Ectodermal cell (in vitro differentiated cells): ENCODE measurements around the gene POLR2M.

Source experiments
- H3K27ac ChIP-seq: 2 replicates; pipeline ENCODE4 v1.7.0; 2013; ENCODE audit warnings: mild to moderate bottlenecking, low read depth, low read length; ENCODE audit not compliant: insufficient read depth, poor library complexity, severe bottlenecking
- H3K27me3 ChIP-seq: 2 replicates; pipeline ENCODE4 v1.7.0; 2013; ENCODE audit warnings: mild to moderate bottlenecking, low read length; ENCODE audit not compliant: insufficient read depth, control insufficient read depth, poor library complexity, severe bottlenecking
- H3K36me3 ChIP-seq: one replicate; pipeline ENCODE4 v1.7.0; 2013; ENCODE audit warnings: low read length; ENCODE audit not compliant: control insufficient read depth, insufficient read depth
- H3K4me1 ChIP-seq: one replicate; pipeline ENCODE4 v1.7.0; 2013; ENCODE audit warnings: low read length; ENCODE audit not compliant: control insufficient read depth, insufficient read depth
- H3K4me3 ChIP-seq: 2 replicates; pipeline ENCODE4 v1.7.0; 2013; ENCODE audit warnings: low read depth, low read length, control low read depth; ENCODE audit not compliant: insufficient read depth
- H3K9me3 ChIP-seq: 2 replicates; pipeline ENCODE4 v1.7.0; 2013; ENCODE audit warnings: mild to moderate bottlenecking, low read length, moderate library complexity; ENCODE audit not compliant: control insufficient read depth
- WGBS, 2 experiments: methylation state at CpG; one replicate each; pipeline ENCODE4 v1.1.7; 2013; ENCODE audit warnings: missing lambda C conversion rate in 2 of 2; 5-methylcytosine and 5-hydroxymethylcytosine counted together

The POLR2M gene

DNA sequence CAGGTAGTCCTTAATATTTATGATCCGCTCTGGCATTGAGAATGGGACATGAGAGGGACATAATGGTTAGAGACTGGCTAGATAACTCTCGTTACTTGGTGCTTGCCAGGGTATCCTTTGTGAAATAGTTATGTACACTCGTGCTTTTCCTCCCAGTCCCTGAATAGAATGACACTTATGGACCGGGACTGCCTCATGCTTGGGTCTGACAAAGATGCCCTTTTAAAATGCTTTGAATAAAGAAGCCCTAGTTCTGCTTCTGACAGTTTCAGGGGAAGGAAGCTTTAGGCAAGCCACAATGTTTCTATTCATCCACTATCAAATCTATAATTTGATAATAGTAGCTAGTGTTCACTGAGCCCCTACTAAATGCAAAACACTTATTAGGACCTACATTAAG is 29.4 kb downstream of the POLR2M start:
- H3K27ac ChIP-seq: no peak overlapping the region
- H3K4me3 ChIP-seq: no peak overlapping the region
- no peaks in the 10 kb centered on the region for H3K27me3 ChIP-seq
- H3K36me3 ChIP-seq: no peaks in the 10 kb centered on the region
- no peaks in the 10 kb centered on the region for H3K9me3 ChIP-seq
- WGBS, 2 experiments: 92 to 96% methylated on average over 4 of the region's 4 CpGs
- H3K4me1 ChIP-seq: no peaks in the 10 kb centered on the region

DNA sequence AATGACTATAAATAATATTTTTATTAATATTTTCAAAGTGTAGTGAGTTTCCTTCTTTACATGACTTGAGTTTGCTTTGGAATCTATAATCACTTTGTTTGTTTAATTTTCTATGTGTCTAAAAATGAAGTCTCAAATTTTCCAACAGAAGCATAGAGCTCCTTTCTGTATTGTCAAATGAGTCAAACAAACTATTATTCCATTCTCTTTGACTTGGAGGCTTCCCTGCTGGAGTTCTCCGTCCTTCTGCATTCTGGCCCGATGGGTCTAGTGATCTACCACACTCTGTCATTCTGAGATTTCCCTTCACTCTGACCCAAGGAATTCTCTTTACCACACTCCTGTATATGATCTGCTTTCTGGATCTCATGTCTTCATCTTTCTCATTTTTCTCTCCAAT is 30.1 kb downstream of the POLR2M start:
- H3K4me3 ChIP-seq: no peak overlapping the region
- H3K9me3 ChIP-seq: no peaks in the 10 kb centered on the region
- H3K27ac ChIP-seq: no peak overlapping the region
- no peaks in the 10 kb centered on the region for H3K27me3 ChIP-seq
- no peaks in the 10 kb centered on the region for H3K4me1 ChIP-seq
- H3K36me3 ChIP-seq: no peaks in the 10 kb centered on the region
- WGBS, 2 experiments: 94 to 96% methylated on average over 2 of the region's 2 CpGs

DNA sequence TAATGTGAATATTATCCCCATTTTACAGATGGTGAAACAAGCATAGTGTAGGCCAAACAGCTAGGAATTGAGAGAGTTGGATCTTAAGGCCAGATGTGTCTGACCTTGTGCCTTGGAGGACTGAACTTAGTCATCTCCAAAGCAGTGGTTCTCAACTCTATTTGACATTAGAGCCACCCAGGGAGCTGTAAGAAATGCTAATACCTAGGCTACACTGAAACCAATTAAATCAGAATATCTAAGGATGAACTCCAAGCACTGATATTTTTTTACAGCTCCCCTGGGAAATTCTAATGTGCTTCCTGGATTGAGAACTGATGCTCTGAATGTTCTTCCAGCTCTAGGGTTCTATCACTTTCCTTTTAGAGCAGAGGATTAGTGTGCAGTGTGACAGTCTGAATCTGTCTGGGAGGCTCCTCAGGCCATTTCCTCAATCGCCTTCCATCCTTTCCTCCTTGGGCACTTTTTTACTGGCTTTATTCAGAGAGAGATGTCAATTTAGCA is 32.3 kb downstream of the POLR2M start:
- Histone ChIP-seq H3K4me3 (no peak overlapping the region), H3K9me3 (no peaks in the 10 kb centered on the region), H3K4me1 (no peaks in the 10 kb centered on the region), H3K27ac (no peak overlapping the region), H3K27me3 (no peaks in the 10 kb centered on the region), H3K36me3 (no peaks in the 10 kb centered on the region)
- 90 to 100% methylated on average over 1 of the region's 1 CpG for WGBS, 2 experiments

DNA sequence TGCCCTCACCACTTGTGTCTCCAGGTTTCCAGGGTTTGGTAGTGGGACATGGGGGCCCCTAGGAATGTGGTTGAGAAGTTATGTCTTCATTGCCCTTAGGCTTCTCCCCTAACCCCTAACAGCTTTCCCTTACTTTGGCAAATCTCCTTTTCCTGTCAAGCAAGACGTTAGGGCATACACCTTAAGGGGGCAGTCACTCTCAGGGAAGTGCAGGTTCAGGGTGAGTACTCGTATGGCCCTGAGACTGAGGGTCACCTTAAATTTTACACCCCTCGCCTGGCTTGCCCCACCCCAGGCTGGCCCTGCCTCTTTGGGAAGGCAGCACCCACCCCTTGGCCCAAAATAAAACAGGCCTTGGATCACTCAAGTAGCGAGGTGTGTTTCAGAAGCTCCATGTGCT is 33.5 kb downstream of the POLR2M start:
- Histone ChIP-seq H3K27ac (no peak overlapping the region), H3K27me3 (no peaks in the 10 kb centered on the region), H3K4me3 (no peak overlapping the region), H3K9me3 (no peaks in the 10 kb centered on the region), H3K4me1 (no peaks in the 10 kb centered on the region), H3K36me3 (no peaks in the 10 kb centered on the region)
- 63 to 69% methylated on average over 4 of the region's 4 CpGs for WGBS, 2 experiments

DNA sequence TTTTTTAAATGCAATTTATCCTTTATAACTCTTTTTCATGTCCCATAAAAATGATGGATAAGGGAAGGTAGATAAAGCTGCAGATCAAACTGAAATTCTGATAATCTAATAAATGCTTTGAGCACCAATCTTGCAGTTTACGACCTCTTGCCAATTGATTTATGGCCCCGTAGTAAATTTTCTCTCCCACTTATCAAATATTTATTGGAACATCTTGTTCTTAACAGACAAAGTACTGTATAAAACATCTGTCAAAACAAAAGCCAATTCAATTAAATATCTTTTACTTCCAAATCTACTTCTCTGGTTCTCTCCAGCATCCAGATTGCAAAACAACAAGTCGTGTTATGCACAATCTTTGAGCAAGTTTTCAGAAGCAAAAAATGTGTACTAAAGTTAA is 34.6 kb downstream of the POLR2M start:
- no peaks in the 10 kb centered on the region for H3K4me1 ChIP-seq
- no peak overlapping the region for H3K4me3 ChIP-seq
- WGBS, 2 experiments: 88 to 94% methylated on average over 3 of the region's 3 CpGs
- no peaks in the 10 kb centered on the region for H3K36me3 ChIP-seq
- H3K27ac ChIP-seq: no peak overlapping the region
- H3K27me3 ChIP-seq: no peaks in the 10 kb centered on the region
- no peaks in the 10 kb centered on the region for H3K9me3 ChIP-seq

DNA sequence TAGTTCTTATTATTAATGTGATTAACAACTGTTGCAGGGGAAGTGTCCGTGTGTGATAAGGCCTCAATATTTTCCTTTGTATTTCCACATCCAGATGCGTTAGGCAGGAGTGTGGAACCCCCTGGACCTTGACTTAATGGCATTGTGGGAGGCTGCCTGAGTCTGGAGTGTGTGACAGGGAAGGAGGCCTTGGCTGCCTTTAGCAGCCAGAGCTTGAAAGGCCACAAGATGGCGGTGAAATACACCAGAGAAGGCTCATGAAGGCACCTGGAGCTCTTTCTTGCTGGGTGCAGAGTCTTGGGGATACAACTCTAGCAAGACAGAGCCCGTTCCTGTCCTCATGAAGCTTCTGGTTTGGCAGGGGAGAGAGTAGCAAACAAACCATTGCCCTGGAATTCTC is 36.9 kb downstream of the POLR2M start:
- Histone ChIP-seq H3K4me1 (no peaks in the 10 kb centered on the region), H3K36me3 (no peaks in the 10 kb centered on the region), H3K4me3 (no peak overlapping the region), H3K27me3 (no peaks in the 10 kb centered on the region), H3K9me3 (no peaks in the 10 kb centered on the region), H3K27ac (no peak overlapping the region)
- 89 to 90% methylated on average over 4 of the region's 4 CpGs for WGBS, 2 experiments

DNA sequence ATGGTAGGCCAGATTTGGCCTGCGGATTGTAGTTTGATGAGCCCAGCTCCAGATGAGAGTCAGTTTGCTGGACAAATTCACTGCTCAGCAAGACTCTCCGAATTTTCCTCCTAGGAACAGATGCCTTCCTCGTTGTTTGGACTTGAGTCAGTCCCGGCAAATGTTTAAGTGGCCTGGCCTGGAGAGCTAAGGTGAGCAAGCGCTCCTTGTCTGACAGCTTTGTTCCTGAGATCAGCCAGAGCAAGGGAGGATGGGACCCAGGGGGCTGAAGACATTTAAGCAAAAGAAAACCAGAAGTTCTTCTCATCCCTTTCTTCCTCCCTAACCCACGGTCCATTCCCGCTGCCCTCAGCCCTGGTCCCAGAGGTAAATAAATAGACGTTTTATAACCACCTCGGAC is 40.3 kb downstream of the POLR2M start:
- WGBS, 2 experiments: 90 to 98% methylated on average over 9 of the region's 9 CpGs

DNA sequence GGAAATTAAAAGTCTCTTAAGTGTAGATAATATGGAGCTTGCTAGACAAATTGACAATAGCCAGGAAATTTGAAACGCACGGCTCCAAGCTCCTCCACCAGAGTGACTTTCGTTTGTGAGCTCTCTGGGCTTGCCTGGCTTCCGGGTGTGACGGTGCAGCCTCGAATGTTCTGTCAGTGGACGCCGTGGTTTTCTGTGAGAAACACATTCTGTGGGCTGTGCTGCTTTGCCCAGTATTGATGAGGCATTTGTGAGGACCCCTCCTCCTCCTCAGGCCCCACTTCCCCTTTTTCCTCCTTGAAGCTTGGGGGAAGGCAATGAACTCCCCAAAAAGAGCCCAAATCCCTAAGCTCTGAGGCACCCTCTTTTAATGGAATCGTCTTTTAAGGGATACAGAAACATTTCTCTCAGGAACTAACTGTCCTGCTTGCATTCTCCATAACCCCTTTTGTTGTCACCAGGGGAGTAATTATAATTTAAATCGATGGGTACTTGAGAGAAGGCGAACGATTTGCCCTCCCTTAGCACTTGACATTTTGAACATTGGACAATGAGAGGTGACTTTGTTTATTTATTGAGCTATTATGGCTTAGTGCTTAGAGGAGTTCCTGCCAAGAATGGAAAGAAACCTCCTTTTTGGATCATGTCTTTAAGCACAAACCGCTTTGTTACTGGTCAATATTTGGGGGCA is 40.8 kb downstream of the POLR2M start:
- no peaks in the 10 kb centered on the region for H3K36me3 ChIP-seq
- H3K4me3 ChIP-seq: no peak overlapping the region
- no peaks in the 10 kb centered on the region for H3K27me3 ChIP-seq
- H3K4me1 ChIP-seq: peaks cover 2% of the 10 kb centered on the region
- no peaks in the 10 kb centered on the region for H3K9me3 ChIP-seq
- no peak overlapping the region for H3K27ac ChIP-seq
- WGBS, 2 experiments: 80% methylated on average over 12 of the region's 13 CpGs

More for the DNA sequence above, 40.3 kb downstream of the POLR2M start:
- no peaks in the 10 kb centered on the region for H3K9me3 ChIP-seq
- H3K4me1 ChIP-seq: no peaks in the 10 kb centered on the region
- H3K27ac ChIP-seq: no peak overlapping the region
- no peak overlapping the region for H3K4me3 ChIP-seq
- no peaks in the 10 kb centered on the region for H3K36me3 ChIP-seq
- H3K27me3 ChIP-seq: no peaks in the 10 kb centered on the region

DNA sequence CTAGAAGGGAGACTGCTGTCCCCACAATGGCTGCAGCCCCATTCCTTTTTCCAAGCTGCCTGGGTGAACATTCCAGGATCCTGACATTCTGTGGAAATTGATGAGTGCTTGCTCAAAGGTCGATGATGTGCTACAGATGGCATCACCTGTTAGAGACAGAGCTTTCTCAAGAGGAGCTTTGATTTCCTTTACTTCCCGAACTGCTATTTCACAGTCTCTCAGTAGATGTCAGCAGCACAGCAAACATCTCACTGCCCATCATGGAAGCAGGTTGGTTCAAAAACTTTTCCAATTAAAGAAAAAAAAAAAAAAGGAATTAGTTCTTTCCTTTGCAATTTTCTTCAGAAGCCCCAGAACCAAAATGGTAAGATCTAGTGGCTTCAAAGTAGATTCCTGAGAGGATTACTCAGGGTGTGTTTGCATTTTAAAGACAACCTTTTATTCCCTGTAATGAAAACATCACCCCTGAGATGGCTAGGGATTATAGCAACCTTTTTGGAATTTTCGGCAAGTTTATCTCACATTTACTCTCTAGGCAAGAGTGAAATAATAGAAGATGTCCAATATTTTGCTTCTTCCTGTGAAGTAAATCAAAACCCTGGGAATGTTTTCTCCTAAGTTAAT is 44.8 kb downstream of the POLR2M start:
- H3K27ac ChIP-seq: no peak overlapping the region
- peaks cover 6% of the 10 kb centered on the region for H3K4me1 ChIP-seq
- no peak overlapping the region for H3K4me3 ChIP-seq
- H3K27me3 ChIP-seq: no peaks in the 10 kb centered on the region
- H3K9me3 ChIP-seq: no peaks in the 10 kb centered on the region
- no peaks in the 10 kb centered on the region for H3K36me3 ChIP-seq
- 14 to 15% methylated on average over 2 to 3 of the region's 3 CpGs for WGBS, 2 experiments

DNA sequence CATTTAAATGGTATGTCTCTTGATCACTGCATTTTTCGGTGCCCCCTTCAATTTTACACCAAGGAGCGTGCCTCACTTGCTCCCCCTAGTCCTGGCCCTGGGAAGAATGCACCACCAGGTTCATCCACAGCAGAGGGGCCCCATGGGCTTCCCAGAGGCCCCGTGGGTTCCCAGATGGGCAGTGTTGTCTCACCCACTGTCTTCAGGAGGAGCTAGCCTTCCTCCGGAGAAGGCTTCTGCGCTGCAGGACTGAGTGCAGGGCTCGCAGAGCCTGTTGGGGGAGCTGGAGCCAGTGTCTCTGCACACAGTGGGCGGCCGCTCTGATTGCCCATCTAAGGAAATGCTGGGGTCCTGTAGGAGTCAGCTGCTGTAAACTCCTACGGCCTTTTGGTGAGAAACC is 45.9 kb downstream of the POLR2M start:
- no peaks in the 10 kb centered on the region for H3K27me3 ChIP-seq

More for the DNA sequence above, 45.9 kb downstream of the POLR2M start:
- Histone ChIP-seq H3K27ac (no peak overlapping the region), H3K4me3 (no peak overlapping the region), H3K36me3 (no peaks in the 10 kb centered on the region), H3K4me1 (peaks cover 6% of the 10 kb centered on the region), H3K9me3 (no peaks in the 10 kb centered on the region)
- WGBS, 2 experiments: 69 to 72% methylated on average over 9 of the region's 9 CpGs
